ENCODE measurements around the gene HSD17B1. TPM values are rescaled to one million over a fixed set of nuclear protein-coding genes. Genes with fewer than 3 reads are reported as not detected.
"Not testable (repeated sequence)": the region's sequence is repeated elsewhere in the genome, so short reads cannot be mapped to it uniquely, and the experiment has no call there.

The HSD17B1 gene
- 0.47 and 0.48 TPM in 2 replicates for total RNA-seq (2014; rRNA removed; shearing (Covaris generic))

GRCh38 chr17:42552736-42553135 is at the start of gene HSD17B1:
HSD17B1 (plus strand) TSS chr17:42552923; CDS start chr17:42552934, 11 bp downstream.
- DNase-seq (ENCODE audit: low spot score): not testable (repeated sequence)

- DNase-seq (ENCODE audit: low spot score): no peak
Measured at GRCh38 chr17:42502926-42503325, 49.8 kb upstream of the HSD17B1 start.

- no peak for DNase-seq (ENCODE audit: low spot score)
Measured at GRCh38 chr17:42507671-42508070, 45.1 kb upstream of the HSD17B1 start.

GRCh38 chr17:42508426-42509165 is 44.1 kb upstream of the HSD17B1 start:
- DNase-seq (ENCODE audit: low spot score): no peak

- DNase-seq (ENCODE audit: low spot score): no peak
Measured at GRCh38 chr17:42509409-42509808, 43.3 kb upstream of the HSD17B1 start.

- no peak for DNase-seq (ENCODE audit: low spot score)
Measured at GRCh38 chr17:42509841-42510240, 42.9 kb upstream of the HSD17B1 start.

- no peak for DNase-seq (ENCODE audit: low spot score)
Measured at GRCh38 chr17:42512246-42512645, 40.5 kb upstream of the HSD17B1 start.

GRCh38 chr17:42512733-42513251 is 39.9 kb upstream of the HSD17B1 start:
- no peak for DNase-seq (ENCODE audit: low spot score)

GRCh38 chr17:42513686-42514085 is 39.0 kb upstream of the HSD17B1 start:
- no peak for DNase-seq (ENCODE audit: low spot score)

- DNase-seq (ENCODE audit: low spot score): no peak
Measured at GRCh38 chr17:42514279-42514678, 38.4 kb upstream of the HSD17B1 start.

GRCh38 chr17:42514867-42515266 is 37.9 kb upstream of the HSD17B1 start:
- no peak for DNase-seq (ENCODE audit: low spot score)

GRCh38 chr17:42517516-42517915 is 35.2 kb upstream of the HSD17B1 start:
- DNase-seq (ENCODE audit: low spot score): peak; percentile 92

GRCh38 chr17:42518046-42518754 is 34.5 kb upstream of the HSD17B1 start:
- peak; percentile 90 for DNase-seq (ENCODE audit: low spot score)

- peak; percentile 62 for DNase-seq (ENCODE audit: low spot score)
Measured at GRCh38 chr17:42518755-42519545, 33.8 kb upstream of the HSD17B1 start.

GRCh38 chr17:42519546-42520491 is 32.9 kb upstream of the HSD17B1 start:
- peak; percentile 97 for DNase-seq (ENCODE audit: low spot score)

GRCh38 chr17:42520540-42520951 is 32.2 kb upstream of the HSD17B1 start:
- DNase-seq (ENCODE audit: low spot score): no peak

GRCh38 chr17:42521036-42521435 is 31.7 kb upstream of the HSD17B1 start:
- DNase-seq (ENCODE audit: low spot score): no peak

- DNase-seq (ENCODE audit: low spot score): no peak
Measured at GRCh38 chr17:42521666-42522262, 31.0 kb upstream of the HSD17B1 start.

- no peak for DNase-seq (ENCODE audit: low spot score)
Measured at GRCh38 chr17:42522263-42522790, 30.4 kb upstream of the HSD17B1 start.

- no peak for DNase-seq (ENCODE audit: low spot score)
Measured at GRCh38 chr17:42522798-42523278, 29.9 kb upstream of the HSD17B1 start.
